SK-N-SH (cell line): ENCODE results near the gene ADGRL3. TPM values are rescaled to one million over a fixed set of nuclear protein-coding genes. Genes with fewer than 3 reads are reported as not detected.
"Not testable (repeated sequence)": the region's sequence is repeated elsewhere in the genome, so short reads cannot be mapped to it uniquely, and the experiment has no call there.

Source experiments
- CTCF ChIA-PET: fragments of 300-600, 350-600 bp; formaldehyde crosslinking; extraction: SDS; loops from one replicate; lab custom pipeline; 2021; lab: Yijun Ruan, JAX
- POLR2A ChIA-PET: fragments of 350-600 bp; sonication (Branson Sonifier 250); formaldehyde crosslinking; extraction: SDS; loops from one replicate; lab custom pipeline; 2020; ENCODE audit warnings: antibody characterized with exemption, inconsistent platforms; lab: Yijun Ruan, JAX
- DNase-seq: peaks from one replicate; pipeline ENCODE4 v3.0.0; 2012
- H2AFZ ChIP-seq: fragments of 200-600 bp; sonication (generic); 2 replicates; pipeline ENCODE4 v1.8.1; 2016; ENCODE audit warnings: antibody characterized with exemption, mild to moderate bottlenecking, low read depth
- H3F3A ChIP-seq: fragments of 200-600 bp; sonication (generic); replicated peaks from 2 replicates; pipeline ENCODE3; 2016; ENCODE audit warnings: antibody characterized with exemption, mild to moderate bottlenecking; ENCODE audit not compliant: insufficient read depth
- H3K27ac ChIP-seq, 2 experiments: fragments of 200-500 bp in 1 of 2; fragments of 200-600 bp in 1 of 2; sonication (Bioruptor generic) in 1 of 2; sonication (generic), shearing (Covaris generic) in 1 of 2; 2 replicates each; pipeline versions ENCODE4 v1.5.1 to v1.6.1; 2014 to 2016; ENCODE audit warnings: low read depth in 2 of 2, inconsistent platforms in 1 of 2, low read length in 1 of 2, mild to moderate bottlenecking in 1 of 2, mixed read lengths in 1 of 2
- H3K27me3 ChIP-seq: fragments of 200-600 bp; sonication (generic), shearing (Covaris generic); 2 replicates; pipeline ENCODE4 v1.6.1; 2016; ENCODE audit warnings: mixed run types; ENCODE audit not compliant: insufficient read depth
- H3K36me3 ChIP-seq, 2 experiments: fragments of 200-500 bp in 1 of 2; fragments of 200-600 bp in 1 of 2; sonication (Bioruptor generic) in 1 of 2; sonication (generic) in 1 of 2; replicated peaks in 1 of 2; 2 replicates each; pipeline versions ENCODE3 to v1.5.1; 2014 to 2016; ENCODE audit warnings: low read length in 1 of 2, mild to moderate bottlenecking in 1 of 2; ENCODE audit not compliant: insufficient read depth in 2 of 2, control insufficient read depth in 1 of 2
- H3K4me1 ChIP-seq, 2 experiments: fragments of 200-500 bp in 1 of 2; fragments of 200-600 bp in 1 of 2; sonication (Bioruptor generic) in 1 of 2; sonication (generic), shearing (Covaris generic) in 1 of 2; 2 replicates each; pipeline versions ENCODE4 v1.5.1 to v1.6.1; 2014 to 2016; ENCODE audit warnings: low read depth in 1 of 2, low read length in 1 of 2, mixed run types in 1 of 2; ENCODE audit not compliant: insufficient read depth in 2 of 2, control insufficient read depth in 1 of 2
- H3K4me2 ChIP-seq: fragments of 200-600 bp; sonication (generic), shearing (Covaris generic); 2 replicates; pipeline ENCODE4 v1.6.1; 2017; ENCODE audit warnings: mixed run types
- H3K4me3 ChIP-seq, 2 experiments: fragments of 200-500 bp in 1 of 2; fragments of 200-600 bp in 1 of 2; sonication (Bioruptor generic) in 1 of 2; sonication (generic), shearing (Covaris generic) in 1 of 2; 2 replicates each; pipeline versions ENCODE4 v1.5.1 to v1.8.1; 2014 to 2016; ENCODE audit warnings: low read depth in 2 of 2, inconsistent platforms in 1 of 2, low read length in 1 of 2, mild to moderate bottlenecking in 1 of 2, mixed read lengths in 1 of 2, moderate library complexity in 1 of 2
- H3K79me2 ChIP-seq: fragments of 200-600 bp; sonication (generic); 2 replicates; pipeline ENCODE4 v1.8.1; 2017; ENCODE audit warnings: mild to moderate bottlenecking; ENCODE audit not compliant: insufficient read depth
- H3K9ac ChIP-seq: fragments of 200-600 bp; sonication (generic); 2 replicates; pipeline ENCODE4 v1.6.1; 2017; ENCODE audit warnings: mixed run types
- H3K9me2 ChIP-seq: fragments of 200-600 bp; sonication (generic); 2 replicates; pipeline ENCODE4 v1.6.1; 2017; ENCODE audit warnings: mixed run types
- H3K9me3 ChIP-seq: fragments of 200-600 bp; sonication (generic); 2 replicates; pipeline ENCODE4 v1.6.1; 2017; ENCODE audit warnings: mixed run types, mild to moderate bottlenecking, moderate library complexity
- H4K20me1 ChIP-seq: fragments of 200-600 bp; sonication (generic); 2 replicates; pipeline ENCODE4 v1.6.1; 2017; ENCODE audit warnings: mild to moderate bottlenecking, mixed run types; ENCODE audit not compliant: insufficient read depth
- EP300 ChIP-seq, 2 experiments: IDR thresholded peaks; 2 replicates each; pipeline versions ENCODE4 v1.4.0 to v1.6.1; 2012; ENCODE audit warnings: borderline replicate concordance in 1 of 2, low read depth in 1 of 2, low read length in 1 of 2
- GATA2 ChIP-seq: sonication (generic); formaldehyde crosslinking; IDR thresholded peaks from 2 replicates; pipeline ENCODE4 v1.5.0; 2020; ENCODE audit warnings: mild to moderate bottlenecking, missing genetic modification reagents
- IRF3 ChIP-seq: fragments of 150-350 bp; IDR thresholded peaks from 2 replicates; pipeline ENCODE4 v1.6.1; 2016; ENCODE audit warnings: mild to moderate bottlenecking, low read depth, low read length
- PBX3 ChIP-seq: IDR thresholded peaks from 2 replicates; pipeline ENCODE4; 2012
- WGBS: methylation state at CpG from one replicate; pipeline ENCODE4 v1.1.6; 2017; ENCODE audit warnings: low lambda C conversion rate; 5-methylcytosine and 5-hydroxymethylcytosine counted together
- polyA plus RNA-seq, 3 experiments: library from polyadenylated mRNA; depleted of rRNA; stranded (reverse); fragments of >200 nt; gene quantifications; 2 replicates each; pipeline ENCODE4 v1.2.3, GENCODE V29; 2012

Gene ADGRL3
- polyA plus RNA-seq, 1 of the 3 experiments (the other 2 are of a cell fraction), result 0.03 TPM

- no peak for TF ChIP-seq PBX3
These were observed 562.8 kb downstream of the ADGRL3 start (continued) for GRCh38 chr4:61762722-61763627.

- H3K9me2 ChIP-seq, result no peaks in the 10 kb centered on the region
- no peaks in the 10 kb centered on the region for H3K36me3 ChIP-seq
- H3K27ac ChIP-seq, result no peak overlapping the region
- TF ChIP-seq IRF3, result no peak
- no peak for TF ChIP-seq GATA2 (CRISPR knock-in tag)
- TF ChIP-seq EP300 (IDR thresholded peaks at IDR 0.05; ENCODE audit: borderline replicate concordance in 1 of 2, low read depth in 1 of 2, low read length in 1 of 2), result no peak
- TF ChIP-seq, all 33 proteins: peak for 0
- Histone ChIP-seq H3K27me3 (no peaks in the 10 kb centered on the region), H3K4me3 (no peak overlapping the region), H3K9ac (no peak overlapping the region), H4K20me1 (no peaks in the 10 kb centered on the region), H3K9me3 (no peaks in the 10 kb centered on the region), H3K4me1 (no peaks in the 10 kb centered on the region), H3K79me2 (no peaks in the 10 kb centered on the region), H3K4me2 (no peak overlapping the region), H3F3A (no peaks in the 10 kb centered on the region), H2AFZ (no peak overlapping the region)
- CTCF ChIA-PET, result no interaction called here
- no peak for DNase-seq
- POLR2A ChIA-PET, result no interaction called here
These were observed 563.6 kb downstream of the ADGRL3 start for GRCh38 chr4:61763682-61764081.

- DNase-seq, H3K79me2 ChIP-seq, H2AFZ ChIP-seq, H4K20me1 ChIP-seq, H3K9ac ChIP-seq, H3K36me3 ChIP-seq, H3K9me3 ChIP-seq, H3K9me2 ChIP-seq, H3K27me3 ChIP-seq, H3K4me3 ChIP-seq, H3K4me2 ChIP-seq, H3K4me1 ChIP-seq, CTCF ChIA-PET, H3K27ac ChIP-seq, H3F3A ChIP-seq, POLR2A ChIA-PET: not testable (repeated sequence)
- 47% methylated on average over 9 of the region's 9 CpGs for WGBS
These were observed 564.0 kb downstream of the ADGRL3 start for GRCh38 chr4:61764090-61764489.

- H3K27me3 ChIP-seq, H3K36me3 ChIP-seq, H3F3A ChIP-seq, CTCF ChIA-PET, H3K79me2 ChIP-seq, H3K9me3 ChIP-seq, H3K9ac ChIP-seq, H4K20me1 ChIP-seq, H3K9me2 ChIP-seq, H3K4me2 ChIP-seq, H3K27ac ChIP-seq, H2AFZ ChIP-seq, DNase-seq, H3K4me3 ChIP-seq, POLR2A ChIA-PET, H3K4me1 ChIP-seq: not testable (repeated sequence)
- 67% methylated on average over 12 of the region's 14 CpGs for WGBS
These were observed 569.5 kb downstream of the ADGRL3 start for GRCh38 chr4:61769444-61770167.
